ENCODE results near the gene CCT6B. TPM values are rescaled to one million over a fixed set of nuclear protein-coding genes. Genes with fewer than 3 reads are reported as not detected.

The CCT6B gene
- polyA plus RNA-seq, 2 of the 4 experiments (the other 2 are of a cell fraction), result 0.77 to 3.1 TPM

- H3K4me1 ChIP-seq, result no peaks in the 10 kb centered on the region
- ATAC-seq (no peak), FAIRE-seq (no peak), DNase-seq (ENCODE audit: low read depth in 1 of 2, low spot score in 1 of 2) (no peak)
- TF ChIP-seq, protein P1, sequence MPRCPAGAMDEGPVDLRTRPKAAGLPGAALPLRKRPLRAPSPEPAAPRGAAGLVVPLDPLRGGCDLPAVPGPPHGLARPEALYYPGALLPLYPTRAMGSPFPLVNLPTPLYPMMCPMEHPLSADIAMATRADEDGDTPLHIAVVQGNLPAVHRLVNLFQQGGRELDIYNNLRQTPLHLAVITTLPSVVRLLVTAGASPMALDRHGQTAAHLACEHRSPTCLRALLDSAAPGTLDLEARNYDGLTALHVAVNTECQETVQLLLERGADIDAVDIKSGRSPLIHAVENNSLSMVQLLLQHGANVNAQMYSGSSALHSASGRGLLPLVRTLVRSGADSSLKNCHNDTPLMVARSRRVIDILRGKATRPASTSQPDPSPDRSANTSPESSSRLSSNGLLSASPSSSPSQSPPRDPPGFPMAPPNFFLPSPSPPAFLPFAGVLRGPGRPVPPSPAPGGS (IDR thresholded peaks at IDR 0.05), result no peak
- no peak for TF ChIP-seq FOXS1 (CRISPR knock-in tag; IDR thresholded peaks at IDR 0.05)
- no peak for TF ChIP-seq KDM5A (IDR thresholded peaks at IDR 0.05)
- TF ChIP-seq GATA3 (IDR thresholded peaks at IDR 0.05; ENCODE audit: borderline replicate concordance), result no peak
- TF ChIP-seq NFE2L2 (conservative IDR thresholded peaks at IDR 0.05; ENCODE audit: low read length), result no peak
- no peaks in the 10 kb centered on the region for H3K9me3 ChIP-seq
- H3K4me3 ChIP-seq, result no peak overlapping the region
- ChIA-PET CTCF (interaction anchor here (0.5 to 7.1 kb wide), 10 partner anchors 7 to 567 kb away, joined by 3 to 51 read pairs (median 3); partner anchors contain the start of genes LIG3 and RAD51D), POLR2A (no interaction called here)
- H3K27ac ChIP-seq, result no peak overlapping the region
- WGBS (ENCODE audit: missing lambda C conversion rate), result 91% methylated on average over 3 of the region's 3 CpGs
- no peak overlapping the region for H3K4me2 ChIP-seq
Observed at GRCh38 chr17:34991606-34992005, 30.3 kb upstream of the CCT6B start.

DNA sequence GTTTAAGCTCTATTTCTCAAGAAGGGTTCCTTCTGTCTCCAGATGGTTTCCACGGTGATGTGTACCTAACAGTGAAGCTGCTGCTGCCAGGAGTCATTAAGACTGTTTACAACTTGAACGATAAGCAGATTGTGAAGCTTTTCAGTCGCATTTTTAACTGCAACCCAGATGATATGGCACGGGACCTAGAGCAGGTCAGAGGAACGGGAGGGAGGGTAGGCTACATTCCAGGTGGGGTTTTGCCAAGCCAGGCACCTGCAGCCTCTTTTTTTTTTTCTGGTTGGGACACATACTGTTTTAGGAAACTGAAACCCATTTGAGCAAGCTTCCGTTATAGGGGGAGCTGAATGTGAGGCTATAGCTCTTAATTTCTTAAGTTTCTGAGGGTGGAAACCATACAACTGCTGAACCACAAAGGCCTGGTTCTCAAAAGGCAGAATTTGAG, 29.7 kb upstream of the CCT6B start:
- H3K4me3 ChIP-seq, result no peak overlapping the region
- DNase-seq (ENCODE audit: low read depth in 1 of 2, low spot score in 1 of 2) (no peak), FAIRE-seq (no peak), ATAC-seq (no peak)
- H3K27ac ChIP-seq, result no peak overlapping the region
- CTCF ChIA-PET, result interaction anchor here (0.5 to 7.1 kb wide), 11 partner anchors 8 to 568 kb away, joined by 3 to 51 read pairs (median 3); partner anchors contain the start of genes LIG3 and RAD51D
- H3K4me2 ChIP-seq, result no peak overlapping the region
- POLR2A ChIA-PET, result interaction anchor here (1.3 kb wide), 1 partner anchor 10 kb away, joined by 5 read pairs; the partner anchor contains the start of gene LIG3
- no peaks in the 10 kb centered on the region for H3K4me1 ChIP-seq
- TF ChIP-seq EP300 (IDR thresholded peaks at IDR 0.05) (no peak), CBX8 (IDR thresholded peaks at IDR 0.05) (no peak), JUN (IDR thresholded peaks at IDR 0.05) (no peak), FOSB (CRISPR knock-in tag; IDR thresholded peaks at IDR 0.05) (no peak), RCOR1 (IDR thresholded peaks at IDR 0.05; ENCODE audit: low read depth, low read length) (no peak), FOXS1 (CRISPR knock-in tag; IDR thresholded peaks at IDR 0.05) (no peak), CHD4 (IDR thresholded peaks at IDR 0.05; ENCODE audit: borderline replicate concordance) (no peak), EHF (CRISPR knock-in tag; IDR thresholded peaks at IDR 0.05) (no peak), NFE2L2 (conservative IDR thresholded peaks at IDR 0.05; ENCODE audit: low read length) (no peak), HOXB13 (CRISPR knock-in tag; IDR thresholded peaks at IDR 0.05; ENCODE audit: low read depth) (no peak), RARB (CRISPR knock-in tag; IDR thresholded peaks at IDR 0.05) (no peak), MAFK (IDR thresholded peaks at IDR 0.05; ENCODE audit: partially characterized antibody) (no peak), TP53 (CRISPR knock-in tag; IDR thresholded peaks at IDR 0.05) (no peak), NPAS2 (CRISPR knock-in tag; IDR thresholded peaks at IDR 0.05; ENCODE audit: borderline replicate concordance) (no peak)
- 87% methylated on average over 6 of the region's 6 CpGs for WGBS (ENCODE audit: missing lambda C conversion rate)
- no peaks in the 10 kb centered on the region for H3K9me3 ChIP-seq

GRCh38 chr17:34989473-34989872, 28.2 kb upstream of the CCT6B start:
- no peak for FAIRE-seq
- WGBS (ENCODE audit: missing lambda C conversion rate), result 86% methylated on average over 10 of the region's 10 CpGs
- CTCF ChIA-PET, result interaction anchor here (0.6 to 7.1 kb wide), 8 partner anchors 9 to 822 kb away, joined by 3 to 51 read pairs (median 3); partner anchors contain the start of gene RFFL
- Histone ChIP-seq H3K4me2 (no peak overlapping the region), H3K9me3 (no peaks in the 10 kb centered on the region), H3K4me3 (no peak overlapping the region), H3K27ac (no peak overlapping the region), H3K4me1 (no peaks in the 10 kb centered on the region)
- no peak for TF ChIP-seq SREBF2 (IDR thresholded peaks at IDR 0.05)
- TF ChIP-seq EHF (CRISPR knock-in tag; IDR thresholded peaks at IDR 0.05), result no peak
- POLR2A ChIA-PET, result interaction anchor here (1.3 kb wide), 1 partner anchor 9 kb away, joined by 5 read pairs; the partner anchor contains the start of gene LIG3
- DNase-seq (ENCODE audit: low read depth in 1 of 2, low spot score in 1 of 2), result no peak
- ATAC-seq, result no peak

DNA sequence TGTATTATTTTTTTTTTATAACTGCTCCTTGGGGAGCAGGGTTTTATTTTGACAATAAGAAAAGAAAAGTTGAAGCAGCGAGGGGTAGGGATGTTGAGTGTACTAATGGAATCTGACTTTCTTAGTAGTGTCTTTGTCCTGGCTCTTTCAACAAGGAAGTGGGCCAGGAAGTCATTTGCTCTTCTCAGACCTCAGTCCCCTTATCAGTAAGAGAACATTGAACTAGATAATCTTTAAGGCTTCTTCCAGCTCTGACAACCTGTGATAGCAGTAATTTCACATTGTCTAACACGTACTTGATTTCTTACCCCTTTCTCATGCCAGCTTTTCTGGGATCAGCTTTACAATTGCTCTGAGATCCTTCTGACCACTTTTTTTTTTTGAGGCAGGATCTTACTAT, 27.4 kb upstream of the CCT6B start:
- POLR2A ChIA-PET, result interaction anchor here (0.7 kb wide), 1 partner anchor 94 kb away, joined by 6 read pairs; no protein-coding TSS in a partner anchor
- no peak for ATAC-seq
- H3K4me3 ChIP-seq, result no peak overlapping the region
- no peak overlapping the region for H3K27ac ChIP-seq
- no peak for DNase-seq (ENCODE audit: low read depth in 1 of 2, low spot score in 1 of 2)
- no peak for FAIRE-seq
- H3K4me1 ChIP-seq, result no peaks in the 10 kb centered on the region
- H3K9me3 ChIP-seq, result no peaks in the 10 kb centered on the region
- CTCF ChIA-PET, result interaction anchor here (0.6 to 7.1 kb wide), 7 partner anchors 10 to 823 kb away, joined by 3 to 51 read pairs (median 3); no protein-coding TSS in a partner anchor
- 95% methylated on average over 2 of the region's 2 CpGs for WGBS (ENCODE audit: missing lambda C conversion rate)
- H3K4me2 ChIP-seq, result no peak overlapping the region
- TF ChIP-seq HEYL (CRISPR knock-in tag; IDR thresholded peaks at IDR 0.05), result no peak
- no peak for TF ChIP-seq PHF8 (IDR thresholded peaks at IDR 0.05; ENCODE audit: borderline replicate concordance, low read depth)
- TF ChIP-seq ZC3H11A (IDR thresholded peaks at IDR 0.05), result no peak
- TF ChIP-seq ESRRA (IDR thresholded peaks at IDR 0.05; ENCODE audit: borderline replicate concordance, low read length), result no peak
- no peak for TF ChIP-seq RNF2 (IDR thresholded peaks at IDR 0.05; ENCODE audit: borderline replicate concordance, low read depth)
- no peak for TF ChIP-seq CBX2 (IDR thresholded peaks at IDR 0.05; ENCODE audit: borderline replicate concordance, low read depth)
- TF ChIP-seq CEBPB (IDR thresholded peaks at IDR 0.05), result no peak
- TF ChIP-seq, protein P2, sequence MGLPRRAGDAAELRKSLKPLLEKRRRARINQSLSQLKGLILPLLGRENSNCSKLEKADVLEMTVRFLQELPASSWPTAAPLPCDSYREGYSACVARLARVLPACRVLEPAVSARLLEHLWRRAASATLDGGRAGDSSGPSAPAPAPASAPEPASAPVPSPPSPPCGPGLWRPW (IDR thresholded peaks at IDR 0.05), result no peak
- no peak for TF ChIP-seq EP300 (IDR thresholded peaks at IDR 0.05)
- no peak for TF ChIP-seq USF2 (IDR thresholded peaks at IDR 0.05)
- no peak for TF ChIP-seq POLR2AphosphoS2 (conservative IDR thresholded peaks at IDR 0.05; ENCODE audit: low read length)
- TF ChIP-seq FOSB (CRISPR knock-in tag; IDR thresholded peaks at IDR 0.05), result no peak
- TF ChIP-seq HDAC2 (IDR thresholded peaks at IDR 0.05), result no peak
- TF ChIP-seq EHF (CRISPR knock-in tag; IDR thresholded peaks at IDR 0.05), result no peak
- TF ChIP-seq RFX5 (IDR thresholded peaks at IDR 0.05), result no peak

Measured in A549 (cell line).